GM18505 (cell line): Measurements from ENCODE around the gene PDZD11.
"Not testable (repeated sequence)": the region's sequence is repeated elsewhere in the genome, so short reads cannot be mapped to it uniquely, and the experiment has no call there.

Experiments
- ATAC-seq: cut with Tn5 transposase; IDR thresholded peaks from one replicate; pipeline ENCODE4 v1.9.1; 2021; ENCODE audit not compliant: unreplicated experiment
- POLR2A ChIP-seq: IDR thresholded peaks from 4 replicates; pipeline ENCODE4 v1.6.1; 2011; ENCODE audit warnings: borderline replicate concordance; ENCODE audit not compliant: insufficient read depth, insufficient read length; ENCODE audit errors: extremely low read depth

Gene PDZD11

DNA sequence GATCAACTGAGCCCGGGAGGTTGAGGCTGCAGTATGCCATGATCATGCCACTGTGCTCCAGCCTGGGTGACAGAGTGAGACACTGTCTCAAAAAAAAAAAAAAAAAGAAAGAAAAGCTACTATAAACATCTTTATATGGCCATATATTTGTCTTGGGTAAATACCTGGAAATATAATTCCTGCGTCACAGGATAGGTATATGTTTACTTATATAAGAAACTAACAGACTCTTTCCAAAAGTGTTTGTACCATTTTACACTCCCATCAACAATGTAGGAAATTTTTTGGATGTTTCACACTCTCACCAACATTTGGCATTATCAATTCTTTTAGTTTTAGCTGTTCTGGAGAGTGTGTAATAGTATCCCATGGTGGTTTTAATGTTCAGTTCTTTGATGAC is 42.5 kb downstream of the PDZD11 start:
- no peak for TF ChIP-seq POLR2A
- no peak for ATAC-seq

DNA sequence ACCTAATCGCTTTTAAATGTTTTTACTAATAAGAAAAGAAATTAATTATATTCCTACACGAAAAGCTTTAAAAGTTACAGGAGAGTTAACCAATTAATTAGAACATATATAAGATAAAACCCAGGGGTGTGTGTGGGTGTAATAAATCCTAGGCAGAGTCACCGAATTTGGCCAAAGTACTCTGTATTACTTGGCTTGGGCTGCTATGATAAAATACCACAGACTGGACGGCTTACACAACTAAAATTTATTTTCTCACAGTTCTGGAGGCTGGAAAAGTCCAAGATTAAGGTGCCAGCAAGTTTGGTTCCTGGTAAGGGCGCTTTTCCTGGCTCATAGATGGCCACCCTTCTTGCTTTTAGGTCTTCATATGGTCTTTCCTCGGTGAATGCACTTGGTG is 44.8 kb downstream of the PDZD11 start:
- TF ChIP-seq POLR2A, result no peak
- ATAC-seq, result no peak

DNA sequence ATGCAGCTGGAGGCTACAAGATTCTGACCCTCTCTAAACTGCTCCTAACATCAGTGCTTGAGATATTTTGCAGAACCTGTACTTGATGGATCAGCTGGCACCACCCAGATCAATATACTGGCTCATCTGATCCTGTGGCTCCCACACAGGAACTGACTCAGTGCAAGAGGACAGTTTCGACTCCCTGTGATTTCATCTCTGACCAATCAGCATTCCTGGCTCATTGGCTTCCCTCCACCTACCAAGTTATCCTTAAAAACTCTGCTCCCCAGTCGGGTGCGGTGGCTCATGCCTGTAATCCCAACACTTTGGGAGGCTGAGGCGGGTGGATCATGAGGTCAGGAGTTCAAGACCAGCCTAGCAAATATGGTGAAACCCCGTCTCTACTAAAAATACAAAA is 46.1 kb downstream of the PDZD11 start:
- ATAC-seq, result not testable (repeated sequence)

DNA sequence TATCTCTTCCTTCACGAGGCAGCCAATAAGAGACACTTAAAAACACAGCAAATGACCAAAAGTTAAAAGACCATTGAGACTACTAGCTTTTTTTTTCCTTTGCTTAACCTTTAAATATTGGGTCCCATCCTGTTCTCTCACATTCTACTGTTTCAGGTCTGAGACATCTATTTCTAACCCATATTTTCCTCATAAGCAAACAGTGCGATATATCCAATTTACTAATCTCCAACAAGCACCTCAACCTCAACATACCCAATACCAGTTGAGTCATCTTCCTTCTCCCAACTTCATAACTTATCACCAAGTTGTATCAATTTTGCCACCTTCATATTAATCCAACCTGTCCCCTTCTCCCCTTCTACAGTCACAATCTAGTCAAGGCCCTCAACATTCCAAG is 48.2 kb downstream of the PDZD11 start:
- ATAC-seq, result no peak

DNA sequence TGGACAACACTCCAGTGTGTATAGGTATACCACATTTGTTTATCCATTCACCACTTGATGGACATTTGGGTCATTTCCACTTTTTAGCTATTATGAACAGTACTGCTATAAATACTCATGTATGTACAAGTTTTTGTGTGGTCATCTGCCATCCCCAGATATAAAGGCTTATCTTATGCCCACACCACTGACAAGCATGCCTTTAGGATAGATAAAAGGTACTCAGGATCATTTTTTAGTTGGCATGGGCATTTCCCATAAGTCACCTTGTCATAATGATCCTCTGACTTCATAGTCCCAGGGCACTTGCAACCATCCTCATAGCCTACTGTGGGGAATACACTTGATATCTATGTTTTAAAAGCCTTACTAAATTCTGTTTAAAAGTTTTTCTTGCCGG is 49.0 kb downstream of the PDZD11 start:
- ATAC-seq, result no peak
- no peak for TF ChIP-seq POLR2A

More for the DNA sequence above, 48.2 kb downstream of the PDZD11 start:
- no peak for TF ChIP-seq POLR2A
